B cell (primary cell): ENCODE data around the gene KIF16B. TPM values are rescaled to one million over a fixed set of nuclear protein-coding genes. Genes with fewer than 3 reads are reported as not detected.

Experiments
- ATAC-seq: fragments of 200-7000 bp; cut with Tn5 transposase; one replicate; pipeline ENCODE4 v1.10.0; 2021; ENCODE audit warnings: low read depth, mild to moderate bottlenecking, moderate number of reproducible peaks, moderate library complexity
- CTCF ChIA-PET: fragments of 350-600 bp; sonication (Branson Sonifier 250); formaldehyde crosslinking; loops from one replicate; lab custom pipeline; 2021; ENCODE audit warnings: antibody characterized with exemption, inconsistent platforms; lab: Charles Lee
- POLR2A ChIA-PET: fragments of 350-600 bp; sonication (Branson Sonifier 250); formaldehyde crosslinking; loops from one replicate; lab custom pipeline; 2021; ENCODE audit warnings: antibody characterized with exemption; lab: Charles Lee
- DNase-seq: peaks from one replicate; pipeline ENCODE4 v3.0.0; 2013
- H2AFZ ChIP-seq: 2 replicates; pipeline ENCODE4 v1.6.1; 2012; ENCODE audit warnings: mild to moderate bottlenecking, low read depth, low read length; ENCODE audit not compliant: insufficient read depth, poor library complexity, severe bottlenecking
- H3K27ac ChIP-seq, 2 donors: 1 replicate in 1 of 2; 2 replicates in 1 of 2; pipeline ENCODE4 v1.5.1; 2012 to 2013; ENCODE audit warnings: low read length in 2 of 2, mild to moderate bottlenecking in 2 of 2, moderate library complexity in 1 of 2
- H3K27me3 ChIP-seq, 4 experiments: fragments of 200-600 bp in 1 of 4; sonication (generic) in 1 of 4; replicated peaks in 1 of 4; 1 replicate in 2 of 4; 2 replicates in 2 of 4; pipeline versions ENCODE4 v1.6.1 to v1.7.0; 2013 to 2016; ENCODE audit warnings: low read length in 3 of 4, mild to moderate bottlenecking in 2 of 4, mixed read lengths in 1 of 4, moderate library complexity in 1 of 4; ENCODE audit not compliant: insufficient read depth in 4 of 4, control insufficient read depth in 3 of 4; ENCODE audit errors: control extremely low read depth in 1 of 4
- H3K36me3 ChIP-seq, 2 experiments: replicated peaks in 1 of 2; 1 replicate in 1 of 2; 2 replicates in 1 of 2; pipeline versions ENCODE4 v1.6.1 to v1.7.1; 2013; ENCODE audit warnings: low read length in 1 of 2; ENCODE audit not compliant: insufficient read depth in 2 of 2, control insufficient read depth in 1 of 2; ENCODE audit errors: control extremely low read depth in 1 of 2, extremely low read depth in 1 of 2
- H3K4me1 ChIP-seq, 2 donors: fragments of 200-600 bp in 1 of 2; sonication (generic) in 1 of 2; 1 replicate in 1 of 2; 2 replicates in 1 of 2; pipeline versions ENCODE4 v1.5.1 to v1.6.1; 2013 to 2017; ENCODE audit warnings: low read length in 2 of 2; ENCODE audit not compliant: control insufficient read depth in 2 of 2, insufficient read depth in 2 of 2
- H3K4me2 ChIP-seq: replicated peaks from 2 replicates; pipeline ENCODE3; 2012; ENCODE audit warnings: mild to moderate bottlenecking, low read depth, low read length; ENCODE audit not compliant: poor library complexity, severe bottlenecking
- H3K4me3 ChIP-seq, 5 experiments: fragments of 200-600 bp in 1 of 5; sonication (generic) in 1 of 5; 1 replicate in 3 of 5; 2 replicates in 2 of 5; pipeline versions ENCODE4 v1.5.1 to v1.7.0; 2011 to 2016; ENCODE audit warnings: low read length in 4 of 5, mild to moderate bottlenecking in 4 of 5, low read depth in 2 of 5, control low read depth in 1 of 5, moderate library complexity in 1 of 5; ENCODE audit not compliant: insufficient read depth in 1 of 5; ENCODE audit errors: control extremely low read depth in 1 of 5, extremely low read depth in 1 of 5
- H3K79me2 ChIP-seq: fragments of 200-600 bp; sonication (generic); one replicate; pipeline ENCODE4 v1.6.0; 2016; ENCODE audit warnings: low read length; ENCODE audit not compliant: control insufficient read depth, insufficient read depth
- H3K9ac ChIP-seq: fragments of 200-600 bp; sonication (generic); 2 replicates; pipeline ENCODE4 v1.6.1; 2017; ENCODE audit warnings: mild to moderate bottlenecking, low read length, moderate library complexity
- H3K9me3 ChIP-seq, 3 donors: one replicate each; pipeline versions ENCODE4 v1.6.1 to v1.7.1; 2013; ENCODE audit warnings: low read length in 2 of 3; ENCODE audit not compliant: control insufficient read depth in 2 of 3, insufficient read depth in 1 of 3; ENCODE audit errors: control extremely low read depth in 1 of 3
- H4K20me1 ChIP-seq: 2 replicates; pipeline ENCODE4 v1.6.0; 2012; ENCODE audit warnings: mild to moderate bottlenecking, low read length; ENCODE audit not compliant: insufficient read depth, control insufficient read depth, poor library complexity, severe bottlenecking
- H3K27ac Mint-ChIP-seq: one replicate; pipeline ENCODE4 v1.8.0; 2021; ENCODE audit warnings: mixed read lengths
- H3K27me3 Mint-ChIP-seq: one replicate; pipeline ENCODE4 v1.8.0; 2021; ENCODE audit warnings: mixed read lengths
- H3K4me1 Mint-ChIP-seq: one replicate; pipeline ENCODE4 v1.8.0; 2021; ENCODE audit warnings: mixed read lengths
- H3K4me3 Mint-ChIP-seq: one replicate; pipeline ENCODE4 v1.8.0; 2021; ENCODE audit warnings: mixed read lengths
- H3K9me3 Mint-ChIP-seq: one replicate; pipeline ENCODE4 v1.8.0; 2022; ENCODE audit warnings: mixed read lengths; ENCODE audit not compliant: insufficient read depth
- EZH2 ChIP-seq: IDR thresholded peaks from 2 replicates; pipeline ENCODE4 v1.6.1; 2012; ENCODE audit warnings: borderline replicate concordance, low read depth, mild to moderate bottlenecking, moderate library complexity, low read length; ENCODE audit not compliant: insufficient read depth, poor library complexity, severe bottlenecking
- WGBS: methylation state at CpG from one replicate; pipeline ENCODE4 v1.1.5; 2013; ENCODE audit warnings: missing lambda C conversion rate; ENCODE audit not compliant: insufficient coverage; 5-methylcytosine and 5-hydroxymethylcytosine counted together
- intact Hi-C: fragments of 100-400 bp; cut with micrococcal nuclease; formaldehyde crosslinking; loops from one replicate; pipeline ENCODE4 v1.10.0; 2022
- polyA plus RNA-seq: library from polyadenylated mRNA; depleted of rRNA; stranded (reverse); fragments of >200 nt; gene quantifications from 2 replicates; pipeline ENCODE4 v1.2.3, GENCODE V29; 2012
- total RNA-seq, 2 donors: library from RNA; stranded (reverse); fragments of 120-200 nt in 1 of 2; gene quantifications; 1 replicate in 1 of 2; 2 replicates in 1 of 2; pipeline versions ENCODE4 v1.2.3 to v1.2.4, GENCODE V29; 2013 to 2022
- TF ChIP-seq, protein P1 (sequence below): fragments of 200-600 bp; IDR thresholded peaks from one replicate; pipeline ENCODE4 v1.8.0; 2022; ENCODE audit warnings: antibody characterized with exemption, mild to moderate bottlenecking

Gene KIF16B
- total and polyA plus RNA-seq, 2 donors (not counting 1 experiment from before 2014, with no cell fraction given): 4.5 to 13.0 TPM

DNA sequence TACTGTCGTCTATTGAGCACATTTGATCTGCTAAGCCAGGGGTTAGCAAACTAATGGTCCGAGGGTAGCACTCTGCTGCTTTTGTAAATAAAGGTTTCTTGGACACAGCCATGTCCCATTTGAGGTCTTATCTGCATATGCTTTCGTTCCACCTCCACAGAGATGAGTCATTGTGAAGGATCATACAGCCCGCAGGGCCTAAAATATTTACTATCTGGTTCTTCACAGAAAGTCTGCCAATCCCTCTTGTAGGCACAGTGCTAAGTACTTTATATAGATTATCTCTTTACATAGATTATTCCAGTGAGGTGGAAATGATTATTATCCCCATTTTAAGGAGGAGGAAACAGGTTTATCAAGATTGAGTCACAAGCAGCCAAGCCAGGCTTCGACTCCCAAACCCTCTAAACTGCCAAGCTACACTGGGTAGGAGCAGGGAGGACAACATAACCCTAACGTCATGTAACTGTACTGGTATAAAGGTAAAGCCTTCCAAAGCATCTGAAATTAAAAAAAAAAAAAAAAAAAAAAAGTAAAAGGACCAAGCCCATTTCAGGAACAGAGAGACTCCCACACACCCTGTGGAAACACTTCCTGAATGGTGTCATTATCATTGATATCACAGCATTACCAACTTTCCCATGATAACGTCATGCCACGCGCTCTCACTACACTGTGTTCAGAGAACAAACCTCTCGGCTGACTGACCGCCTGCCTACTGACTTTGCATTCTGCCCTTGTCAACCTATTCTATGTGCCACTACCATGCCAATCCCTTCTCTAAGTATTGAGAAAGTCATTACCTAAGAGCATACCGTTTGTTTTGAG lies 101.0 kb downstream of the KIF16B start:
- Histone ChIP-seq H3K4me3 (no peak overlapping the region), H3K4me1 (no peaks in the 10 kb centered on the region), H3K9me3 (no peaks in the 10 kb centered on the region), H3K36me3 (no peaks in the 10 kb centered on the region), H2AFZ (no peak overlapping the region), H3K79me2 (no peaks in the 10 kb centered on the region), H3K9ac (no peak overlapping the region), H3K4me2 (no peak overlapping the region), H3K27me3 (no peaks in the 10 kb centered on the region), H4K20me1 (no peaks in the 10 kb centered on the region), H3K27ac (no peak overlapping the region)
- CTCF ChIA-PET: interaction anchor here (2.0 kb wide), 1 partner anchor 629 kb away, joined by 5 read pairs; no protein-coding TSS in a partner anchor
- WGBS: 97% methylated on average over 5 of the region's 12 CpGs
- POLR2A ChIA-PET: no interaction called here
- no peak overlapping the region for H3K27ac Mint-ChIP-seq
- TF ChIP-seq, protein P1, sequence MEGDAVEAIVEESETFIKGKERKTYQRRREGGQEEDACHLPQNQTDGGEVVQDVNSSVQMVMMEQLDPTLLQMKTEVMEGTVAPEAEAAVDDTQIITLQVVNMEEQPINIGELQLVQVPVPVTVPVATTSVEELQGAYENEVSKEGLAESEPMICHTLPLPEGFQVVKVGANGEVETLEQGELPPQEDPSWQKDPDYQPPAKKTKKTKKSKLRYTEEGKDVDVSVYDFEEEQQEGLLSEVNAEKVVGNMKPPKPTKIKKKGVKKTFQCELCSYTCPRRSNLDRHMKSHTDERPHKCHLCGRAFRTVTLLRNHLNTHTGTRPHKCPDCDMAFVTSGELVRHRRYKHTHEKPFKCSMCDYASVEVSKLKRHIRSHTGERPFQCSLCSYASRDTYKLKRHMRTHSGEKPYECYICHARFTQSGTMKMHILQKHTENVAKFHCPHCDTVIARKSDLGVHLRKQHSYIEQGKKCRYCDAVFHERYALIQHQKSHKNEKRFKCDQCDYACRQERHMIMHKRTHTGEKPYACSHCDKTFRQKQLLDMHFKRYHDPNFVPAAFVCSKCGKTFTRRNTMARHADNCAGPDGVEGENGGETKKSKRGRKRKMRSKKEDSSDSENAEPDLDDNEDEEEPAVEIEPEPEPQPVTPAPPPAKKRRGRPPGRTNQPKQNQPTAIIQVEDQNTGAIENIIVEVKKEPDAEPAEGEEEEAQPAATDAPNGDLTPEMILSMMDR: no peak
- TF ChIP-seq EZH2: no peak
- ATAC-seq: no peak
- intact Hi-C loops: no loop called here
- no peak overlapping the region for H3K4me3 Mint-ChIP-seq
- no peaks in the 10 kb centered on the region for H3K27me3 Mint-ChIP-seq
- peaks cover 3% of the 10 kb centered on the region for H3K4me1 Mint-ChIP-seq
- peaks cover 1% of the 10 kb centered on the region for H3K9me3 Mint-ChIP-seq
- DNase-seq: no peak

DNA sequence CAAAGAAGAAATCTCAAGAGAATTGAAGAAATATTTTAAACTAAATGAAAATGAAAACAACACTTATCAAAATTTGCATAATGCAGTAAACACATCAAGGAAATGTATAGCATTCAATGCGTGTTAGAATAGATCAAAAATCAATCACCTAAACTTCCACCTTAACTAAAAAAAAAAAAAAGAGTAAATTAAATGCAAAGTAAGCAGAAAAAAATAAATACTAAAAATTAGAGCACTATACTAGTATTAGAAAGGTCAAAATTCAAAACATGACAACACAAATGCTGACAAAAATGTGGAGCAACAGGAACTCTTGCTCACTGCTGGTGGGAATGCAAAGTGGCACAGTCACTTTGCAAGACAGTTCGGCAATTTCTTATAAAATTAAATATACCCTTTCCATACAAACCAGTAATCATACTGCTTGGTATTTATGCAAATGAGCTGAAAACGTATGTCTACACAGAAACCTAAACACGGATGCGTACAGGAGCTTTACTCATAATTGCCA lies 103.8 kb downstream of the KIF16B start:
- H3K27me3 ChIP-seq: no peaks in the 10 kb centered on the region
- POLR2A ChIA-PET: no interaction called here
- no peaks in the 10 kb centered on the region for H4K20me1 ChIP-seq
- H3K9me3 ChIP-seq: peaks cover 0 to 9% (median 8%) of the 10 kb centered on the region in 3 donors
- intact Hi-C loops: no loop called here
- peaks cover 5% of the 10 kb centered on the region for H3K9me3 Mint-ChIP-seq
- no peaks in the 10 kb centered on the region for H3K79me2 ChIP-seq
- H3K27ac ChIP-seq: no peak overlapping the region
- no peaks in the 10 kb centered on the region for H3K4me1 Mint-ChIP-seq
- H3K4me3 Mint-ChIP-seq: no peak overlapping the region
- H3K4me2 ChIP-seq: no peak overlapping the region
- DNase-seq: no peak
- no peak overlapping the region for H3K9ac ChIP-seq
- H3K4me1 ChIP-seq: no peaks in the 10 kb centered on the region
- no peaks in the 10 kb centered on the region for H3K27me3 Mint-ChIP-seq
- no peak overlapping the region for H2AFZ ChIP-seq
- TF ChIP-seq EZH2: no peak
- TF ChIP-seq, protein P1: no peak
- ATAC-seq: no peak
- CTCF ChIA-PET: no interaction called here
- no peak overlapping the region for H3K4me3 ChIP-seq
- H3K27ac Mint-ChIP-seq: no peak overlapping the region
- 83% methylated on average over 2 of the region's 5 CpGs for WGBS
- H3K36me3 ChIP-seq: no peaks in the 10 kb centered on the region
